K562 (cell line): ENCODE measurements around the gene TNPO3. TPM values are rescaled to one million over a fixed set of nuclear protein-coding genes. Genes with fewer than 3 reads are reported as not detected.

Source experiments
- ATAC-seq: fragments of 200-7000 bp; cut with Tn5 transposase; 3 replicates; pipeline ENCODE4 v1.9.1; 2020; ENCODE audit warnings: moderate library complexity
- BruUV-seq: library from RNA; stranded (reverse); fragments of 400-500 nt; replicated peaks from 2 replicates; lab custom pipeline; 2021; lab: Mats Ljungman, UMichigan
- CTCF ChIA-PET: fragments of 300-600 bp; formaldehyde crosslinking; extraction: SDS; loops from one replicate; lab custom pipeline; 2021; ENCODE audit warnings: low intra/inter-chr PET ratio; lab: Yijun Ruan, JAX
- POLR2A ChIA-PET: fragments of 300-600, 350-650 bp; sonication (Branson Sonifier 250); formaldehyde crosslinking; extraction: SDS; loops from one replicate; lab custom pipeline; 2021; ENCODE audit warnings: antibody characterized with exemption, inconsistent platforms; lab: Yijun Ruan, JAX
- DNase-seq, 4 experiments: peaks; one replicate each; pipeline versions ENCODE4 v3.0.0 to v3.0.0-alpha.2; 2011 to 2018; ENCODE audit warnings: low spot score in 3 of 4, mixed read lengths in 3 of 4; ENCODE audit errors: extremely low read depth in 1 of 4
- FAIRE-seq: peaks from 2 replicates; lab custom pipeline; 2011; peaks lifted over from hg19 to GRCh38; lab: Jason Lieb, UNC
- H2AFZ ChIP-seq: 2 replicates; pipeline ENCODE4 v1.6.0; 2011; ENCODE audit warnings: low read depth, low read length, control low read depth, inconsistent platforms
- H3K27ac ChIP-seq: fragments of 200-600 bp; 3 replicates; pipeline ENCODE4 v1.8.0; 2011; ENCODE audit warnings: low read depth, mild to moderate bottlenecking, control low read depth, inconsistent platforms, low read length, moderate library complexity, mixed read lengths; ENCODE audit errors: extremely low read depth
- H3K27me3 ChIP-seq, 2 experiments: fragments of 300-600 bp in 1 of 2; 2 replicates in 1 of 2; 3 replicates in 1 of 2; pipeline versions ENCODE4 v1.6.0 to v1.8.0; 2011; ENCODE audit warnings: inconsistent platforms in 2 of 2, low read length in 2 of 2, mild to moderate bottlenecking in 1 of 2, mixed read lengths in 1 of 2, moderate library complexity in 1 of 2; ENCODE audit not compliant: control insufficient read depth in 2 of 2, insufficient read depth in 2 of 2
- H3K36me3 ChIP-seq: fragments of 300-600 bp; 3 replicates; pipeline ENCODE4 v1.8.0; 2011; ENCODE audit warnings: mild to moderate bottlenecking, low read length, inconsistent platforms; ENCODE audit not compliant: control insufficient read depth, insufficient read depth
- H3K4me1 ChIP-seq, 2 experiments: fragments of 200-600 bp in 1 of 2; replicated peaks in 1 of 2; 2 replicates in 1 of 2; 3 replicates in 1 of 2; pipeline versions ENCODE4 v1.5.1 to v1.8.0; 2011; ENCODE audit warnings: inconsistent platforms in 2 of 2, low read length in 2 of 2, mild to moderate bottlenecking in 1 of 2, mixed read lengths in 1 of 2, moderate library complexity in 1 of 2; ENCODE audit not compliant: control insufficient read depth in 2 of 2, insufficient read depth in 2 of 2
- H3K4me2 ChIP-seq: 2 replicates; pipeline ENCODE4 v1.6.1; 2011; ENCODE audit warnings: low read length, control low read depth, inconsistent platforms, mixed read lengths; ENCODE audit not compliant: insufficient read depth
- H3K4me3 ChIP-seq: fragments of 200-600 bp; sonication (generic), shearing (Covaris generic); 2 replicates; pipeline ENCODE4 v1.5.1; 2016; ENCODE audit warnings: control low read depth, inconsistent platforms
- H3K79me2 ChIP-seq: fragments of 200-600 bp; 3 replicates; pipeline ENCODE4 v1.8.0; 2011; ENCODE audit warnings: low read length, inconsistent platforms; ENCODE audit not compliant: control insufficient read depth, insufficient read depth
- H3K9ac ChIP-seq, 2 experiments: 2 replicates each; pipeline versions ENCODE4 v1.6.0 to v1.6.1; 2011; ENCODE audit warnings: low read depth in 2 of 2, low read length in 2 of 2, control low read depth in 1 of 2, inconsistent platforms in 1 of 2, mild to moderate bottlenecking in 1 of 2, mixed read lengths in 1 of 2; ENCODE audit not compliant: insufficient read depth in 1 of 2
- H3K9me1 ChIP-seq: one replicate; pipeline ENCODE4 v1.6.0; 2011; ENCODE audit warnings: inconsistent platforms, mild to moderate bottlenecking, low read length, moderate library complexity; ENCODE audit not compliant: control insufficient read depth, insufficient read depth
- H3K9me3 ChIP-seq: replicated peaks from 2 replicates; pipeline ENCODE4 v1.5.1; 2011; ENCODE audit warnings: low read depth, low read length, inconsistent platforms; ENCODE audit not compliant: control insufficient read depth, insufficient read depth
- H4K20me1 ChIP-seq: replicated peaks from 2 replicates; pipeline ENCODE4 v1.6.1; 2011; ENCODE audit warnings: low read length, inconsistent platforms, mixed read lengths; ENCODE audit not compliant: control insufficient read depth, insufficient read depth
- BCOR ChIP-seq: fragments of 450-650 bp; IDR thresholded peaks from 2 replicates; pipeline ENCODE4 v1.6.1; 2016
- DDX20 ChIP-seq: fragments of 450-650 bp; IDR thresholded peaks from 2 replicates; pipeline ENCODE4 v1.6.1; 2016; ENCODE audit warnings: missing genetic modification characterization, low read depth, mild to moderate bottlenecking, missing compliant biosample characterization, moderate library complexity
- EGR1 ChIP-seq: fragments of 450-650 bp; conservative IDR thresholded peaks from 2 replicates; pipeline ENCODE4 v1.6.1; 2017; ENCODE audit warnings: mild to moderate bottlenecking
- FOXO4 ChIP-seq: fragments of 450-650 bp; formaldehyde crosslinking; IDR thresholded peaks from 2 replicates; pipeline ENCODE4 v1.4.0; 2020; ENCODE audit warnings: mild to moderate bottlenecking, moderate library complexity
- SAFB ChIP-seq: fragments of 200-400 bp; formaldehyde crosslinking; IDR thresholded peaks from 2 replicates; pipeline ENCODE4 v1.6.1; 2017; ENCODE audit warnings: low read depth, low read length, borderline replicate concordance
- VEZF1 ChIP-seq: fragments of 200-800 bp; sonication (Bioruptor generic); IDR thresholded peaks from 2 replicates; pipeline ENCODE4 v1.6.1; 2017; ENCODE audit warnings: missing genetic modification characterization, missing compliant biosample characterization
- ZBTB40 ChIP-seq, 2 experiments: fragments of 450-650 bp in 1 of 2; sonication (generic) in 1 of 2; formaldehyde crosslinking in 1 of 2; IDR thresholded peaks; 2 replicates each; pipeline versions ENCODE4 v1.7.1 to v1.9.0; 2016 to 2022; ENCODE audit warnings: inconsistent platforms in 1 of 2, mild to moderate bottlenecking in 1 of 2, missing genetic modification reagents in 1 of 2
- ZNF121 ChIP-seq: sonication (generic); formaldehyde crosslinking; conservative IDR thresholded peaks from 2 replicates; pipeline ENCODE4 v1.8.0; 2022; ENCODE audit warnings: missing genetic modification reagents
- ZNF445 ChIP-seq: fragments of 250-450 bp; sonication (Bioruptor Pico); IDR thresholded peaks from 2 replicates; pipeline ENCODE4 v1.4.0; 2020; ENCODE audit warnings: low read depth, mild to moderate bottlenecking, moderate library complexity
- ZNF830 ChIP-seq: fragments of 250-450 bp; sonication (Bioruptor Pico); IDR thresholded peaks from 2 replicates; pipeline ENCODE4 v1.5.0; 2021; ENCODE audit warnings: mild to moderate bottlenecking
- WGBS: fragments of 100-300 bp; shearing (Covaris generic); methylation state at CpG from one replicate; pipeline ENCODE4 v1.1.6; 2016; ENCODE audit warnings: low coverage, mixed read lengths; ENCODE audit not compliant: insufficient coverage; ENCODE audit errors: missing lambda C conversion rate; 5-methylcytosine and 5-hydroxymethylcytosine counted together
- in situ Hi-C: fragments of 300-500 bp; cut with MboI; formaldehyde crosslinking; loops from 4 replicates; pipeline ENCODE4 v1.15.0; 2018; ENCODE audit warnings: inconsistent platforms, mixed read lengths
- intact Hi-C: fragments of 100-400 bp; cut with micrococcal nuclease; formaldehyde crosslinking; loops from 2 replicates; pipeline ENCODE4 v1.14.2; 2022
- polyA plus RNA-seq, 8 experiments: library from polyadenylated mRNA; depleted of rRNA in 4 of 8; stranded (reverse) in 5 of 8; unstranded in 3 of 8; fragments of >200 nt; fragmentation: Nextera tagmentation in 2 of 8; fragmentation: Illumina TruSeq in 1 of 8; extraction: Ambion mirVana in 2 of 8; extraction: Trizol in 1 of 8; gene quantifications; 2 replicates each; pipeline versions ENCODE4 v1.2.1 to v1.2.3, GENCODE V29; 2011 to 2014; ENCODE audit warnings: inconsistent platforms in 1 of 8, missing spikeins in 1 of 8
- total RNA-seq, 7 experiments: library from RNA; depleted of rRNA in 6 of 7; stranded (reverse); fragments of >200 nt in 6 of 7; fragmentation: Illumina TruSeq in 2 of 7; extraction: Trizol in 2 of 7; gene quantifications; 2 replicates each; pipeline versions ENCODE4 v1.2.1 to v1.2.3, GENCODE V29; 2011 to 2021; ENCODE audit warnings: low replicate concordance in 1 of 7

The TNPO3 gene
- total and polyA plus RNA-seq, 9 of the 15 experiments (the other 6 are each of a cell fraction or from before 2014, with no cell fraction given), result 35.8 to 125 (median 110) TPM

DNA sequence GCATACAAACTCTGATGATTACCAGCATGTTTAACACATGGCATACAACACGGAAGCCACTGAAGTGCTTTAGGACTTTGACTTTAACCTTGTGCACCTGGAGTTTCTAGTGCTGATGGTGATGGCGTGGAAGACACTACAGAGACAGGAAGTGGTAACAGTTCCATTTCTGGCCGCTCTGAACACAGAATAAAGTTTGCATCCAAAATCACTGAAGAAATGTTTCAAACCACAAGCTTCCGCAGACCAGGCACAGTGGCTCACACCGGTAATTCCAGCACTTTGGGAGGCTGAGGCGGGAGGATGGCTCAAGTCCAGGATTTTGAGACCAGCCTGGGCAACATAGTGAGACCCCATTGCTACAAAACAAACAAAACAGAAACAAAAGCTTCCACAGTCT lies 40.3 kb upstream of the TNPO3 start:
- in situ Hi-C loops, result no loop called here
- CTCF ChIA-PET, result interaction anchor here (0.7 to 0.8 kb wide), 2 partner anchors 87 to 696 kb away, joined by 3 read pairs; no protein-coding TSS in a partner anchor
- no peak overlapping the region for H3K4me2 ChIP-seq
- TF ChIP-seq ZNF445 (CRISPR knock-in tag) (no peak), DDX20 (no peak), ZBTB40 (IDR thresholded peaks at IDR 0.05) (peak; percentile 42; the same call in 1 of the 2 replicates), ZBTB40 (CRISPR knock-in tag; IDR thresholded peaks at IDR 0.05) (no peak), EGR1 (no peak), ZNF121 (CRISPR knock-in tag) (peak; percentile 80), BCOR (0 out of 2 replicates have a peak, but pooled peaks have one; percentile 33), FOXO4 (CRISPR knock-in tag) (no peak), ZNF830 (CRISPR knock-in tag) (no peak), VEZF1 (CRISPR knock-in tag) (no peak), SAFB (no peak)

More for the DNA sequence above, 40.3 kb upstream of the TNPO3 start:
- Histone ChIP-seq H3K4me1 (peaks cover 0 to 2% of the 10 kb centered on the region in 2 experiments; a peak in 2 of 5 replicates), H3K27me3 (peaks cover 27% of the 10 kb centered on the region in 2 experiments; a peak in 4 of 5 replicates), H4K20me1 (no peaks in the 10 kb centered on the region), H3K9me1 (no peaks in the 10 kb centered on the region), H3K4me3 (no peak overlapping the region), H3K79me2 (no peaks in the 10 kb centered on the region), H3K27ac (no peak overlapping the region), H2AFZ (no peak overlapping the region), H3K9me3 (no peaks in the 10 kb centered on the region), H3K36me3 (no peaks in the 10 kb centered on the region), H3K9ac (no peak overlapping the region)
- POLR2A ChIA-PET, result no interaction called here
- no peak for FAIRE-seq
- WGBS, result 10% methylated on average over 6 of the region's 6 CpGs
- no peak for ATAC-seq
- intact Hi-C loops, result no loop called here
- BruUV-seq, result no TSS peak
- DNase-seq, result no peak
